ENCODE results near the gene P3H4.

DNA sequence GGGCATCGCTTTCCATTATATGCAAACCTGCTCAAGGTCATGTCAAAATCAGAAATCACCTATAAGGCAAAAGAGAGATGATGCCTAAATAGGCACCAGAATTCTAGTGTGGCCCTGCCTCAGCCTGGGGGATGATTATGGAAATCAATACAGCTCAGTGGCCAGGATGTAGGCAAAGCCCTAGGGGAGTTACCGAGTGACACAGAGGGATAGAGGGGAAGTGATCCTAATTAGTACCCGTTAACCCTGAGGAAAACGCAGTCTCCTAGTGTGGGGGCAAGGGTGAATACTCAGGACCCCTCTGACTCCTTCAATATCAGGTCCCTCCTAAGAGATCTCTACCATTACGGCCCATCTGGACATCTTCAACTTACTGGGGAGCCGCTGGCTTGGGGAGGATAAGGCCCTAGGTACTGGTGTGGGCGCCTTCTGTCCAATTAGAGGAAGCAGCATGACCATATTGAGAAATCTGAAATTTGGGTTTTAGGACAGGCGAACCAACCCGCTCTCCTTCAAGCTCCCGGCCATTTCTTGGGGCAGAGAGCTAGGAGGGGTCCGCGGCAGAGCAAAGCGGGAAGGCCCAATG is 23.6 kb upstream of the P3H4 start:
- TF ChIP-seq, protein P1, sequence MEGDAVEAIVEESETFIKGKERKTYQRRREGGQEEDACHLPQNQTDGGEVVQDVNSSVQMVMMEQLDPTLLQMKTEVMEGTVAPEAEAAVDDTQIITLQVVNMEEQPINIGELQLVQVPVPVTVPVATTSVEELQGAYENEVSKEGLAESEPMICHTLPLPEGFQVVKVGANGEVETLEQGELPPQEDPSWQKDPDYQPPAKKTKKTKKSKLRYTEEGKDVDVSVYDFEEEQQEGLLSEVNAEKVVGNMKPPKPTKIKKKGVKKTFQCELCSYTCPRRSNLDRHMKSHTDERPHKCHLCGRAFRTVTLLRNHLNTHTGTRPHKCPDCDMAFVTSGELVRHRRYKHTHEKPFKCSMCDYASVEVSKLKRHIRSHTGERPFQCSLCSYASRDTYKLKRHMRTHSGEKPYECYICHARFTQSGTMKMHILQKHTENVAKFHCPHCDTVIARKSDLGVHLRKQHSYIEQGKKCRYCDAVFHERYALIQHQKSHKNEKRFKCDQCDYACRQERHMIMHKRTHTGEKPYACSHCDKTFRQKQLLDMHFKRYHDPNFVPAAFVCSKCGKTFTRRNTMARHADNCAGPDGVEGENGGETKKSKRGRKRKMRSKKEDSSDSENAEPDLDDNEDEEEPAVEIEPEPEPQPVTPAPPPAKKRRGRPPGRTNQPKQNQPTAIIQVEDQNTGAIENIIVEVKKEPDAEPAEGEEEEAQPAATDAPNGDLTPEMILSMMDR (IDR thresholded peaks at IDR 0.05 in 4 of 5, conservative IDR thresholded peaks at IDR 0.05 in 1 of 5) = no peak
- no peak for TF ChIP-seq POLR2A (IDR thresholded peaks at IDR 0.05)
